Measurements from ENCODE around the gene CEP112.
"Not testable (repeated sequence)": the region's sequence is repeated elsewhere in the genome, so short reads cannot be mapped to it uniquely, and the experiment has no call there.

The CEP112 gene

GRCh38 chr17:66210208-66210574 is 18.3 kb upstream of the CEP112 start:
- no peak for DNase-seq (ENCODE audit: low spot score)

- no peak for DNase-seq (ENCODE audit: low spot score)
These were observed 16.0 kb upstream of the CEP112 start for GRCh38 chr17:66207936-66208335.

GRCh38 chr17:66203274-66204015 is 11.5 kb upstream of the CEP112 start:
- no peak for DNase-seq (ENCODE audit: low spot score)

GRCh38 chr17:66200685-66201092 is 8.8 kb upstream of the CEP112 start:
- DNase-seq (ENCODE audit: low spot score): peak; percentile 72

- DNase-seq (ENCODE audit: low spot score): no peak
These were observed 6.3 kb upstream of the CEP112 start for GRCh38 chr17:66198242-66198641.

- DNase-seq (ENCODE audit: low spot score): no peak
These were observed 400 bp upstream of the CEP112 start for GRCh38 chr17:66192378-66192687.

GRCh38 chr17:66190738-66191592 is 968 bp downstream of the CEP112 start:
- DNase-seq (ENCODE audit: low spot score): peak; percentile 55

- DNase-seq (ENCODE audit: low spot score): no peak
These were observed 4.2 kb downstream of the CEP112 start for GRCh38 chr17:66187718-66188117.

- no peak for DNase-seq (ENCODE audit: low spot score)
These were observed 6.1 kb downstream of the CEP112 start for GRCh38 chr17:66185862-66186261.

GRCh38 chr17:66184392-66184791 is 7.5 kb downstream of the CEP112 start:
- DNase-seq (ENCODE audit: low spot score): no peak

- DNase-seq (ENCODE audit: low spot score): no peak
These were observed 8.4 kb downstream of the CEP112 start for GRCh38 chr17:66183529-66183928.

GRCh38 chr17:66178642-66179041 is 13.3 kb downstream of the CEP112 start:
- no peak for DNase-seq (ENCODE audit: low spot score)

GRCh38 chr17:66177048-66177447 is 14.9 kb downstream of the CEP112 start:
- DNase-seq (ENCODE audit: low spot score): no peak

- DNase-seq (ENCODE audit: low spot score): no peak
These were observed 16.0 kb downstream of the CEP112 start for GRCh38 chr17:66175892-66176291.

GRCh38 chr17:66172691-66173223 is 19.2 kb downstream of the CEP112 start:
- DNase-seq (ENCODE audit: low spot score): no peak

GRCh38 chr17:66172144-66172543 is 19.8 kb downstream of the CEP112 start:
- DNase-seq (ENCODE audit: low spot score): no peak

- no peak for DNase-seq (ENCODE audit: low spot score)
These were observed 20.2 kb downstream of the CEP112 start for GRCh38 chr17:66171692-66172091.

- DNase-seq (ENCODE audit: low spot score): no peak
These were observed 20.8 kb downstream of the CEP112 start for GRCh38 chr17:66171172-66171571.

- DNase-seq (ENCODE audit: low spot score): no peak
These were observed 22.1 kb downstream of the CEP112 start for GRCh38 chr17:66169839-66170238.

- no peak for DNase-seq (ENCODE audit: low spot score)
These were observed 24.6 kb downstream of the CEP112 start for GRCh38 chr17:66167189-66167815.

- peak; percentile 64 for DNase-seq (ENCODE audit: low spot score)
These were observed 26.3 kb downstream of the CEP112 start for GRCh38 chr17:66165537-66166123.

GRCh38 chr17:66155055-66155454 is 36.9 kb downstream of the CEP112 start:
- DNase-seq (ENCODE audit: low spot score): not testable (repeated sequence)

Data from AG20443 (cell line).